Left hindlimb (tissue), 1 donor: ENCODE results near the gene BACE1-AS.
"Not testable (repeated sequence)": the region's sequence is repeated elsewhere in the genome, so short reads cannot be mapped to it uniquely, and the experiment has no call there.

Source experiments
- DNase-seq: peaks from one replicate; pipeline ENCODE4 v3.0.0-alpha.2; 2018

BACE1-AS gene

GRCh38 chr11:117290809-117291396, at the start of gene BACE1-AS:
Gene BACE1-AS (plus strand): TSS chr11:117291346.
- no peak for DNase-seq

- DNase-seq = no peak
Measured at GRCh38 chr11:117248341-117248740, 42.8 kb upstream of the BACE1-AS start.

- DNase-seq = no peak
Measured at GRCh38 chr11:117249571-117249970, 41.6 kb upstream of the BACE1-AS start.

- no peak for DNase-seq
Measured at GRCh38 chr11:117251506-117251905, 39.6 kb upstream of the BACE1-AS start.

- DNase-seq = no peak
Measured at GRCh38 chr11:117255966-117256365, 35.2 kb upstream of the BACE1-AS start.

GRCh38 chr11:117256573-117256972, 34.6 kb upstream of the BACE1-AS start:
- no peak for DNase-seq

GRCh38 chr11:117258576-117258975, 32.6 kb upstream of the BACE1-AS start:
- DNase-seq = no peak

- DNase-seq = no peak
Measured at GRCh38 chr11:117259417-117259816, 31.7 kb upstream of the BACE1-AS start.

- not testable (repeated sequence) for DNase-seq
Measured at GRCh38 chr11:117264624-117265323, 26.4 kb upstream of the BACE1-AS start.

GRCh38 chr11:117265745-117266144, 25.4 kb upstream of the BACE1-AS start:
- no peak for DNase-seq

- no peak for DNase-seq
Measured at GRCh38 chr11:117269856-117270255, 21.3 kb upstream of the BACE1-AS start.

- DNase-seq = no peak
Measured at GRCh38 chr11:117271208-117271607, 19.9 kb upstream of the BACE1-AS start.

- DNase-seq = not testable (repeated sequence)
Measured at GRCh38 chr11:117272175-117272574, 19.0 kb upstream of the BACE1-AS start.

GRCh38 chr11:117273550-117274289, 17.4 kb upstream of the BACE1-AS start:
- DNase-seq = no peak

- no peak for DNase-seq
Measured at GRCh38 chr11:117278347-117278746, 12.8 kb upstream of the BACE1-AS start.

- no peak for DNase-seq
Measured at GRCh38 chr11:117279711-117280376, 11.3 kb upstream of the BACE1-AS start.

GRCh38 chr11:117281159-117281558, 10.0 kb upstream of the BACE1-AS start:
- no peak for DNase-seq

GRCh38 chr11:117281869-117282268, 9.3 kb upstream of the BACE1-AS start:
- DNase-seq = no peak

GRCh38 chr11:117282956-117283355, 8.2 kb upstream of the BACE1-AS start:
- DNase-seq = no peak

GRCh38 chr11:117284053-117284452, 7.1 kb upstream of the BACE1-AS start:
- DNase-seq = no peak

GRCh38 chr11:117286588-117286987, 4.6 kb upstream of the BACE1-AS start:
- no peak for DNase-seq

GRCh38 chr11:117287668-117288067, 3.5 kb upstream of the BACE1-AS start:
- DNase-seq = no peak

GRCh38 chr11:117289795-117290194, 1.4 kb upstream of the BACE1-AS start:
- DNase-seq = no peak
